Mammary epithelial cell (primary cell): Measurements from ENCODE around the gene POLD3.

Source experiments
- CTCF ChIP-seq, 2 donors: IDR thresholded peaks in 1 of 2; conservative IDR thresholded peaks in 1 of 2; 2 replicates each; pipeline ENCODE4 v1.5.1; 2011 to 2012; ENCODE audit warnings: inconsistent platforms in 2 of 2, low read length in 2 of 2, mild to moderate bottlenecking in 2 of 2, control low read depth in 1 of 2, low read depth in 1 of 2; ENCODE audit not compliant: insufficient read depth in 1 of 2; ENCODE audit errors: extremely low read depth in 1 of 2
- EZH2 ChIP-seq: IDR thresholded peaks from 2 replicates; pipeline ENCODE4 v1.6.1; 2012; ENCODE audit warnings: low read length, inconsistent platforms, borderline replicate concordance

GRCh38 chr11:74605403-74605802, 13.0 kb downstream of the POLD3 start:
- no peak for TF ChIP-seq CTCF (conservative IDR thresholded peaks at IDR 0.05 in 1 of 2, IDR thresholded peaks at IDR 0.05 in 1 of 2; ENCODE audit: extremely low read depth in 1 of 2, insufficient read depth in 1 of 2, low read depth in 1 of 2, low read length in 2 of 2)
- TF ChIP-seq EZH2: no peak
